ENCODE measurements around the gene GOSR1.
"Not testable (repeated sequence)": the region's sequence is repeated elsewhere in the genome, so short reads cannot be mapped to it uniquely, and the experiment has no call there.

GOSR1 gene

DNA sequence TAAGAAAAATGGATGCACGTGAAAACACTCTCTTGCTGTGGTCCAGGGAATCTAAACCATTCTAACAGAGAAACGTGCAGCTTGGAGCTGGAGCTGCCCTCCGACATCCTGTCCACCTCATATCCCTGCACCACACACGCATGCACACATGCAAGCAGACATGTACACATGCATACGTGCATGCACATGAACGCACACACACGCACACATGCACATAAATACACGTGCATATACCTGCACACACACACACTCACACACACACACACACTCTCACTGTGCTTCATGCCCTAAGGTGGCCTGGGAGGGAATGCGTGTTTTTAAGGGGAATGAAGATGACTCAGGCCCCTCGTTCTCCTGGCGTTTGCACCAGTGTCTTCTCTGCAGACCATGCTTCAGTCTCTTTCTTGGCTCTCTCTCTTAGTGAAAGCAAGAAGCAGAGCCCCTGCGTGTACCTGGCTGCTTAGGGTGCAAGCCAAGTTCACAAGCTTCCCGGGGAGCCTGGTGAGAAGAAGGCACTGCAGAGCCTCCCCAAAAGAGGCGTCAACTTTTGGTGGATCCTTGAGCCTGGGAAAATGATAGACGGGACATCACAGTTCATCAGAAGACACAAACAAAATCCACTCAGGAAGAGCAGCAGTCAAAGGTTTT, 72.8 kb downstream of the GOSR1 start:
- H3K27ac ChIP-seq, result no peak overlapping the region
- TF ChIP-seq, protein P1, sequence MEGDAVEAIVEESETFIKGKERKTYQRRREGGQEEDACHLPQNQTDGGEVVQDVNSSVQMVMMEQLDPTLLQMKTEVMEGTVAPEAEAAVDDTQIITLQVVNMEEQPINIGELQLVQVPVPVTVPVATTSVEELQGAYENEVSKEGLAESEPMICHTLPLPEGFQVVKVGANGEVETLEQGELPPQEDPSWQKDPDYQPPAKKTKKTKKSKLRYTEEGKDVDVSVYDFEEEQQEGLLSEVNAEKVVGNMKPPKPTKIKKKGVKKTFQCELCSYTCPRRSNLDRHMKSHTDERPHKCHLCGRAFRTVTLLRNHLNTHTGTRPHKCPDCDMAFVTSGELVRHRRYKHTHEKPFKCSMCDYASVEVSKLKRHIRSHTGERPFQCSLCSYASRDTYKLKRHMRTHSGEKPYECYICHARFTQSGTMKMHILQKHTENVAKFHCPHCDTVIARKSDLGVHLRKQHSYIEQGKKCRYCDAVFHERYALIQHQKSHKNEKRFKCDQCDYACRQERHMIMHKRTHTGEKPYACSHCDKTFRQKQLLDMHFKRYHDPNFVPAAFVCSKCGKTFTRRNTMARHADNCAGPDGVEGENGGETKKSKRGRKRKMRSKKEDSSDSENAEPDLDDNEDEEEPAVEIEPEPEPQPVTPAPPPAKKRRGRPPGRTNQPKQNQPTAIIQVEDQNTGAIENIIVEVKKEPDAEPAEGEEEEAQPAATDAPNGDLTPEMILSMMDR (conservative IDR thresholded peaks at IDR 0.05), result no peak

DNA sequence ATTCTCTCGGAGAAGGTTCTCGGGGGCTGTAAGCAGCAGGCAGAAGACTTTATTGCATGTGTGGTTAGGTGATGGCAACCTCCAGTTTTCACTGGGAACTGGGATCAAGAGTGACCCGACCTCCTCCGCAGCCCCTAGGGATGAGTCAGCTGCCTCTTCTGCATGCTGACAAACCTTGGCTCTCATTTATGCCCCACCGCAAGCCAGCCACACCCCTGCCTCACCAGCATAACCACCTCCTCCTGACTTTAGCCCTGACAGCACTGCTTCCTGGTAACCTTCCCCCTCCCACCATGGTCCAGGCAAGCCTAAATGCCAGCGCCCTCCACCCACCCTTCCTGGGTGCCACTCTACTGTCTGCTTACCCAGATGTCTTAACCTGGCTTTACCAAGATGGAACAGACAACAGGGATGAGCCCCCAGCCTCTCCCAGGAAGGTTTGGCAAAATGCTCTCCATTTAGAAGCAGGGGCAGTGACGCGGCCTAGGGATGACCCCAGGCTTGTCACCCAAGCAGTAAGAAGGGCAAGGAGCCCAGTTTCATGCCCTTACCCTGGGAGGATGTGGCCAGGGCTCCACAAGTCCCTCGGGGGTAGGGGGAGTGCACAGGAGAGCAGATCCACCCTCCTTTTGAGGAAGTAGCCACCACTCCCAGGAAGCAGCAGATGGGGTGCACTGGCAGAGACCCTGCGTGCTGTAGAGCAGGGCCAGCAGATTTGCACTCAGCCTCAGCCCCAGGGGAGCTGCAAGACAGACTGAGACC, 73.5 kb downstream of the GOSR1 start:
- TF ChIP-seq, protein P1 (conservative IDR thresholded peaks at IDR 0.05), result no peak
- no peak overlapping the region for H3K27ac ChIP-seq

DNA sequence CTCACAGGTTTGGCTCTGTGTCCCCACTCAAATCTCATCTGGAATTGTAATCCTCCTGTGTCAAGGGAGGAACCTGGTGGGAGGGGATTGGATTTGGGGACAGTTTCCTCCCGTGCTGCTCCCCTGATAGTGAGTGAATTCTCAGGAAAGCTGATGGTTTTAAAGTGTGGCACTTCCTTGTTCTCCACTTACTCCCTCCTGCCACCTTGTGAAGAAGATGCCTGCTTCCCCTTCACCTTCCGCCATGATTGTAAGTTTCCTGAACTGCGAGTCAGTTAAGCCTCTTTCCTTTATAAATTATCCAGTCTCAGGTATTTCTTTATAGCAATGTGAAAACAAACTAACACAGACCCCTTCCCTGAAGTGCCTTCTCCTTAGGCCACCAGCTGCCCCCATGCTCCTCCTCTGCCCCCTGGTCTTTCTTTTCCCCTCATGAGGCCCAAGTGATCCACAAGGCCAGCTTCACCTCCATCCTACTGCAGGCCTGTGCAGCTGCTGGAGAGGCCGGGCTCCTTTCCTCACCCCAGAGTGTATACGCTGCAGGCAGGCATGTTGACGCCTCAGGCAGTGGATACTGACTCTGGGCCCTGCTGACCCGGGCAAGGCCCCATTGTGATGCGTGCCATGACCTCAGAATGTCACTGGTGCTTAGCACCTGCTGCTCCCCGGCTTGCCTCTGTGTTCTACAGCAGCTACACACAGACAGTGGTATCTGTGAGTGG, 74.2 kb downstream of the GOSR1 start:
- H3K27ac ChIP-seq, result not testable (repeated sequence)

DNA sequence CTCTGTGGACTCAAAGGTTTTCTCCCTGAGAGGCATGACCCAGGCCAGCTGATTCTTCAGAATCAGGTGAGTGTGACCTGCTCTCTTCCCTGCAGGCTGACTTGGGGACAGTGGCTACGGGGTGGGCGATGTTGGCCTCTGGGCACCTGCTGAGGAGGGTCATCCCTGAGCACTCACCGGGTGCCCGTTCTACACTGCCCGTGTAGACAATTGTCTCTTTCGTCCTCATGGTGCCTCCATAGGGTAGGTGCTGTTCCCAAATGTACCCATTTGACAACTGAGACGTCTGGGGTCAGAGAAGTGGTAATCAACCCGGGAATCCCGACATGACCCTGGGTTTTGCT, 74.8 kb downstream of the GOSR1 start:
- TF ChIP-seq, protein P1 (conservative IDR thresholded peaks at IDR 0.05), result no peak
- no peak overlapping the region for H3K27ac ChIP-seq

DNA sequence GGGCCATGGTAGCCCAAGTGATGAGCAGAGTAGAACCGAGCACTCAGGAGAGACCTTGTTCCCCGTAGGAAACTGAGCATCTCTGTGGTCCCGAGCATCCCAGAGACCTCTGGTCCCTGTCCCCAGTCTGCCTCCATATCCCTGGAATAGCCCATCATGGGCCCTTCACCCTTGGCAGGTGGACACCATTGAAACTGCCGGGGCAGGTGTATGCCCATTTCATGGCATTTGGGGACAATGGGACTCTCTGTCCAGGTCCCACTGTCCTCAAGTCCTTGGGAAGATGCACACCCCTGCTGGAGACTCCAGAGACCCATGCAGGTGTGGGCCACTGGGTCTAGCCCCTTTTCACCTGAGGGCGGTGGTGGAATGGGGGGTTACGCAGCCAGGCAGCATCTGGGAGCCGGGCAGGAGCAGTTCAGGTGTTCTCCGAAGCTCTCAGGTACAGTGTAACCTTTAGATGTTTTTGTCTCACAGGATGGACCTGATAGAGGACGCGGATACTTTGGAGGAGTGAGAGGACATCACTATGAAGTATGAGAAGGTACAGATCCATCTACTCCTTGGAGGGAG, 75.9 kb downstream of the GOSR1 start:
- no peak overlapping the region for H3K27ac ChIP-seq
- TF ChIP-seq, protein P1 (conservative IDR thresholded peaks at IDR 0.05), result no peak

DNA sequence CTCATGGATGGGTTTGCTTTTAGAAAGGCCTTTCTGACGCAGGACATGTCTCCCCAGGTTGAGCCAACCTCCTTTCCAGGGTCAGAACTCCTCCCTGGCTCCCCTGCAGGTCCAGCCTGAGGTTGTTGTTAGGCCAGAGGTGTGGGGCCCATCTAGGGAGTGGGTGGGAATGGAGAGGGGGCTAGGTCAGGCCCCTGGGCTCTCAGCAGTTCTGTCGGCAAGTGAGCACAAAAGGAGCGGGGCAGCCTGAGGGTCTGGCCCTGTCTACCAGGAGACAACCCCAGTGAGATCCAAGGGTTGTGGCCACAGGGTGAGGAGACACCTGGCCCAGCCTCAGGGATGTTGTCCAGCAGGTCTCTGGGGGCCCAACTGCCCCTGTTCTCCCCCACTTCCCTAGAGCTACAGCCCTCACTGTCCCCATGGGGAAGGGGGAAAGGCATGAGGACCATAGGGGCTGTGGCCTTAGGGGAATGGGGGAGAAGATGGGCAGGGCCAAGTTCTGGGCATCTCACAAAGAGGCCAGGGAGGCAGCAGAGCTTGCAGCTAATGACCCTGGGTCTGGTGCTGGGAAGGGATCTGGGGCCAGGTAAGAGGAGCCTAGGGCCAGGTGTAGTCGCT, 76.7 kb downstream of the GOSR1 start:
- not testable (repeated sequence) for H3K27ac ChIP-seq

DNA sequence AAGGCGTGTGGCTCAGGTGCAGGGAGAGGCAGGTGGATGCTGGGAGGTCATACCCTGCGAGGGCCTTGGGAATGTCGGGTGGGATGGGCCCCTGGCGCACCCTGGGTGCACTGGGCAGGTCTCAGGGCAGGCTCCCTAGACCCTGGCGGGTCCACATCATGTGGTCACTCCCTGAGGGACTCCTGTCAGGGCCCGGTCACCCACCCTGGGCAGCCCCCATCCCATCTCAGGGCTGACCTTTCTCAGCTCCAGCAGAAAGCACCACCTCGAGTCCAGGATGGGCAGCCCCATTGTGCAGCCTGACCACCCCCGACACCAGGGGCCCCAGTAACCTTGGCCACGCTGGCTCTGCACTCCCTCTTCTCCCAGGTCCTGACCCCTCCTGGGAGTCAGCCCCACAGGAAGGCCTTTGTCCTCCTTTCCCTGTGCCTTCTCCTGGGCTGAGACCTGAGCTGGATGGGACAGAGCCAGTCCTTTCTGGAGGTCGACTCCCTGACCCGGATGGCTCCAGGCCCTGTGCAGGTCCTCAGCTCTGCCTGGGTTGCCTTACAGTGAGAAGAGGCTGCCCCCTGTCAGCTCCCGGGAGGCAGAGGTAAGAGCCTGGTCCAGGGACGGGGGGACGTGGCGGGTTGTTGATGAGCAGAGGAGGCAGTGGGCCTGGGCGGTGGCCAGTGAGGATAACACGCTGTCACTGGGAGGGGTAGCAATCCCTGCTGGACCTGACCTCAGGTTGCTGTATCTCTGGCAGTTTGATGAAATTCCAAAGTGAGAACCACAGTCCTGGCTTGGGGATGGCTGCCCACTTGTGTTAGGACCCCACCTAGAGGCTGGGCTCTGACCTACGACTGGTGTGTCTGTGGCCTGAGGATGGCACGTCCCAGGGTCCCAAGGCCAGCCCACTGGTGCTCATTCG, 77.9 kb downstream of the GOSR1 start:
- H3K27ac ChIP-seq, result no peak overlapping the region
- TF ChIP-seq, protein P1 (conservative IDR thresholded peaks at IDR 0.05), result peak; percentile 42
